Stomach smooth muscle (tissue), 2 donors: ENCODE data around the gene MMP12.
"Not testable (repeated sequence)": the region's sequence is repeated elsewhere in the genome, so short reads cannot be mapped to it uniquely, and the experiment has no call there.

Experiments used
- H3K27ac ChIP-seq: one replicate; pipeline ENCODE4 v1.7.0; 2013; ENCODE audit warnings: mild to moderate bottlenecking, low read length, inconsistent platforms
- H3K27me3 ChIP-seq, 2 donors: one replicate each; pipeline ENCODE4 v1.7.0; 2013; ENCODE audit warnings: low read length in 2 of 2; ENCODE audit not compliant: insufficient read depth in 2 of 2, control insufficient read depth in 1 of 2
- H3K36me3 ChIP-seq, 2 donors: one replicate each; pipeline ENCODE4 v1.7.0; 2013; ENCODE audit warnings: low read length in 2 of 2; ENCODE audit not compliant: control insufficient read depth in 2 of 2, insufficient read depth in 2 of 2
- H3K4me1 ChIP-seq: one replicate; pipeline ENCODE4 v1.7.0; 2013; ENCODE audit warnings: low read length; ENCODE audit not compliant: control insufficient read depth, insufficient read depth
- H3K4me3 ChIP-seq, 2 donors: one replicate each; pipeline ENCODE4 v1.7.0; 2013; ENCODE audit warnings: low read length in 2 of 2
- H3K9ac ChIP-seq, 2 donors: one replicate each; pipeline ENCODE4 v1.7.0; 2013; ENCODE audit warnings: low read length in 2 of 2, mild to moderate bottlenecking in 1 of 2
- H3K9me3 ChIP-seq, 2 donors: one replicate each; pipeline ENCODE4 v1.7.0; 2013; ENCODE audit warnings: low read length in 2 of 2; ENCODE audit not compliant: control insufficient read depth in 2 of 2
- donor health status: healthy.
- donor health status: Pancreatic carcinoma.

The MMP12 gene

DNA sequence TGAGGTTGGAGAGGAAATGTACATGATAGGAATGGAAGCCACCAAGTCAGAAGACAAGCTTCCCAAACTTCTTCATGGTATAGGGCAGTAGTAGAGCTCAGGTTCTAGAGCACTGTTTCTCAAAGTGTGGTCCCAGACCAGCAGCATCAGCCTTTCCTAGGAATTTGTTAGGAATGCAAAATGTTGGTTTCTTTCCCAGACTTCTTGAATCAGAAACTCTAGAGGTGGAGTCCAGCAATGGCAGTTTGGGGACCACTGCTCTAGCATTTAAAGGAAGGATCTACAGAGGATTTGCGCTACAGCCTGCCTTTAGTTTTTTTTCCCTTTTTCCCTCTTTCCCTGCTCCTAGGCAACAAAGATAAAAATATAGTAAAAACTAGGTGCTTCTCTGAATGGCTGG is 17.0 kb upstream of the MMP12 start:
- no peak overlapping the region for H3K4me3 ChIP-seq
- H3K9ac ChIP-seq: no peak overlapping the region
- no peaks in the 10 kb centered on the region for H3K36me3 ChIP-seq
- no peaks in the 10 kb centered on the region for H3K9me3 ChIP-seq
- H3K27me3 ChIP-seq: peaks cover 0 to 2% of the 10 kb centered on the region in 2 donors
- no peak overlapping the region for H3K27ac ChIP-seq
- H3K4me1 ChIP-seq: no peaks in the 10 kb centered on the region

DNA sequence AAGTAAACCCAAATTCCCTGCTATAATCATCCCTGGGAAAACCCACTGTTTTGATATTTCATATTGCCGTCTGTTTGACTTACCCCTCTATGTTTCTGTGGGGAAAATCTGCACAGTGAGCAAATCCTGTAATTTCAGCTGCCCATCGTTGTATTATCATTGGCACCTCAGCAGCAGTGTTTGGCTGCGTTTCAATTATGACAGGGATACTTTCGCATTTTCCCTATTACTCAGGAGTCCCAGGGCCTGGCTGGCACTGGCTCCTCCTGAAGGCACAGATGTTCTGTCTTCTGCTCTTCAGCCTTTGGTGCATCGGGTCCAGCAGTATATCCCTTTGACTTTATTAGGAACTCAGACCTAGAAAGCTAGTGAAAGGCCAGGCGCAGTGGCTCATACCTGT is 12.2 kb upstream of the MMP12 start:
- no peaks in the 10 kb centered on the region for H3K36me3 ChIP-seq
- H3K27ac ChIP-seq: no peak overlapping the region
- H3K4me1 ChIP-seq: no peaks in the 10 kb centered on the region
- no peaks in the 10 kb centered on the region for H3K9me3 ChIP-seq
- peaks cover 0 to 2% of the 10 kb centered on the region in 2 donors for H3K27me3 ChIP-seq
- H3K4me3 ChIP-seq: no peak overlapping the region
- H3K9ac ChIP-seq: no peak overlapping the region

DNA sequence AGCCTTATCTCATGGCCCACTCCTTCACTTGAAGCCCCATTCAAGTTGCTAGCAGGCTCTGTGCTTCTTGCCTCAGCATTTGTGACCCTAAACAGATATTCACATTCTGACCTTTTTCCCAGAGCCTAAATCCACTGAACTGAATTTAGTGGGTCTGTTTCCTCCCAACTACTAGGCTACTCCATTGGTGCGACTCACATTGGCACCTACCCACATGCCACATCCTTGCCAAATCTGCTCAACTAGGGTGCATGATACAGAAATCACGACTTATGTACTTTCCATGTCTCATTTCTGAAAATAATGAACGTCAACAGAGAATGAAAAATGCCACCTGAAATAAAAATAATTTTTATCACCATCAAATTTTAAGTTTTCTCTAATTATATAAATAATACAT is 8.4 kb upstream of the MMP12 start:
- Histone ChIP-seq H3K9ac (no peak overlapping the region), H3K27me3 (no peaks in the 10 kb centered on the region), H3K9me3 (no peaks in the 10 kb centered on the region), H3K4me3 (no peak overlapping the region), H3K36me3 (no peaks in the 10 kb centered on the region), H3K4me1 (no peaks in the 10 kb centered on the region), H3K27ac (no peak overlapping the region)

DNA sequence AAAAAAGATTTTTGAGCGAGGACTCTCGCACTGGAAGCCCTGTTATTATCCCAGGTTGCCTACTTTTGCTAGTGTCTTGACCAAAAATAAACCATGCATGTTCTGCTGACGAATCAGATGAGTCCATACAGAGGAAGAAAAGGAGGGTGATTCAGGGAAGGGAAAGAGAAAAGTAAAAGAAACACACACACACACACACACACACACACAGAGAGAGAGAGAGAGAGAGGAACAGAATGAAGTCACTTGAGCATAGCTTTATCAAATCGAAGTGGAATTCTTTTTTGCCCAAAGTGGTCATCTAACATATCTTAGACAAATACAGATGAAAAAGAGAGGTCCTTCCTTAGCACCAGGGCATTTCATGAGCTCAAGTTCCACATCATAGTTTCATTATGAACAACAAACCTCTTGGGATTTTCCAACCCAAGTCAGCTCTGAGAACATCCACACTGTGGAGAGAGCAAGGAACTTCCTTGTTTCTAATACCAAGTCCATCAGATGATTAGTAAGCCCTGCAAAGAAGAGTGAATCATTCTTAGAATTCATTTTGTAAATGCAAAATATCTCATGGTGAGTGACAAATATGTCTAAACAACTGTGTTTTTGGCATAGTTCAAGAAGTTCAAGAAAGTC is 7.7 kb upstream of the MMP12 start:
- H3K27me3 ChIP-seq: no peaks in the 10 kb centered on the region
- H3K4me1 ChIP-seq: no peaks in the 10 kb centered on the region
- H3K27ac ChIP-seq: no peak overlapping the region

DNA sequence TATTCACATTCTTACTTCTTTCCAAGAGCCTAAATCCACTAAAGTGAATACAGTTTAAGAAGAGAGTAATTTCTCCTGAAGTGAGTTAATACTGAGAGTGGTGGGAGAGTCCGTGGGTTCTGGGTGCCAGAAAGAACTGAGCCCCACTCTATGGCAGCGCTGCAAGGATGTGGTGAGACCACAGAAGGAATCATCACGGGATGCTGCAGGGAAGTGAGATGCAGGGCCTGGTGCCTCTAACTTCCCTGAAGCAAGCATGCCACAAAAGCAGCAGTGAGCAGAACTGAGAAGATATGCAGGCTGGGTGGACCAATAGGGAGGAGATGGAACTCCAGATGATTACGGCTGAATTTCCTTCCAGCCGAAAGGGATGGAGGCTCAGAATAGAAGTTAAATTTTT is 5.0 kb upstream of the MMP12 start:
- Histone ChIP-seq H3K9ac (no peak overlapping the region), H3K4me3 (no peak overlapping the region), H3K27me3 (no peaks in the 10 kb centered on the region), H3K36me3 (no peaks in the 10 kb centered on the region), H3K9me3 (no peaks in the 10 kb centered on the region), H3K27ac (no peak overlapping the region), H3K4me1 (no peaks in the 10 kb centered on the region)

More for the DNA sequence above, 7.7 kb upstream of the MMP12 start:
- H3K4me3 ChIP-seq: no peak overlapping the region
- no peak overlapping the region for H3K9ac ChIP-seq
- no peaks in the 10 kb centered on the region for H3K36me3 ChIP-seq
- H3K9me3 ChIP-seq: no peaks in the 10 kb centered on the region

DNA sequence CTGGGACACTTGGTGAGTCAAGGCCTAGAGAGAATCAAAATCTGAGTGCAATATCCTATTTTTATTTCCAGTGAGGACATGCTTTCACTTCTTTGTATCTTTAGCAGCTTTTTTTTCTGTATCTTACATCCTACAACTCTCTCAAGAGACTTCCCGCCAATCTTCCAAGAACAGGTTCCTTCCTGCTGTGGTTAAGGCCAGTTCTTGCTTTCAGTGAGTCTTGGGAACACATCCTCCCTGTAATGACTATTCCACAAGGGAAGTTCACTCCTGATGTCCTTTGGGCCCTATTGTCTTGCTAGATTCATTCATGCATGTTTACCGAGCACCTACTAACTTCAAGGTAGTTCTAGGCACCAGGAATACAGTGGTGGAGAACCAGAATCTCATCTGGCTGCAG is 3.8 kb upstream of the MMP12 start:
- Histone ChIP-seq H3K27ac (no peak overlapping the region), H3K9me3 (no peaks in the 10 kb centered on the region), H3K9ac (no peak overlapping the region), H3K27me3 (no peaks in the 10 kb centered on the region), H3K4me1 (no peaks in the 10 kb centered on the region), H3K4me3 (no peak overlapping the region), H3K36me3 (no peaks in the 10 kb centered on the region)

DNA sequence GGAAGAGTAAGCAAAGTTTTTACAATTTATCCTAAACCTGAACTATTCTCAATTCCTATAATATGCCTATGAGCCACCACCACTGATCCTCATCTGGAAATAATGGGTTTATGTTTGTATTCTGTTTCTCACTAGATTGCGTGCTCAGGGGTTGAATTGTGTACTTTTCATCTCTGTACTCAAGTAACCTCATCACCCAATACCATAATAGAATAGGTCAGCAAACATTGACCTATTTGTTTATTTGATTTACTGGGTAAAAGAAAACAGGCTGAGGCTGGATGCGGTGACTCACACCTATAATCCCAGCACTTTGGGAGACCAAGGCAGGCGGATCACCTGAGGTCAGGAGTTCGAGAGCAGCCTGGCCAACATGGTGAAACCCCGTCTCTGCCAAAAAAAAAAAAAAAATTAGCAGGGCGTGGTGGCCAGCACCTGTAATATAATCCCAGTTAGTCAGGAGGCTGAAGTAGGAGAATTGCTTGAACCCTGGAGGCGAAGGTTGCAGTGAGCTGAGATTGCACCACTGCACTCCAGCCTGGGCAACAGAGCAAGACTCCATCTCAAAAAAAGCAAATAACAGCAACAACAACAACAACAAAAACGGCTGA is 5.3 kb downstream of the MMP12 start:
- H3K9me3 ChIP-seq, H3K9ac ChIP-seq, H3K36me3 ChIP-seq, H3K4me3 ChIP-seq, H3K4me1 ChIP-seq, H3K27me3 ChIP-seq, H3K27ac ChIP-seq: not testable (repeated sequence)

DNA sequence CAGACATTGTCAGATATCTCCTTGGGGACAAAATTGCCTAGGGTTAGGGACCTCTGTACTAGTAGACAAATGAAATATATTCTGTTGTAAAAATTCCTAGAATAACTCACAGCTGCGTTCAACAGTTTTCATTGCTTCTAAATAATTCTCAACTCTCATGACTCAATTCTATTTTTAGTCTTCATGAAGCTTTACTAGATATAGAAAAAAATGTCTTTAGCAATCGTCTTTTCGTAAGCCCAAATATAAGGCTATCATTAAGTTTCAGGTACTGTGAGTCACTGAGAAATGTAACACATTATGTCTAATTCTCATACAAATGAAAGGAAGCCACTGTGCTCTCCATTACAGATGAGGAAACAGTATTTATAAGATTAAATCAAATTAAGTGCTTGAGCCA is 6.4 kb downstream of the MMP12 start:
- Histone ChIP-seq H3K27ac (no peak overlapping the region), H3K4me3 (no peak overlapping the region), H3K9ac (no peak overlapping the region), H3K9me3 (no peaks in the 10 kb centered on the region), H3K4me1 (no peaks in the 10 kb centered on the region), H3K36me3 (no peaks in the 10 kb centered on the region), H3K27me3 (no peaks in the 10 kb centered on the region)

DNA sequence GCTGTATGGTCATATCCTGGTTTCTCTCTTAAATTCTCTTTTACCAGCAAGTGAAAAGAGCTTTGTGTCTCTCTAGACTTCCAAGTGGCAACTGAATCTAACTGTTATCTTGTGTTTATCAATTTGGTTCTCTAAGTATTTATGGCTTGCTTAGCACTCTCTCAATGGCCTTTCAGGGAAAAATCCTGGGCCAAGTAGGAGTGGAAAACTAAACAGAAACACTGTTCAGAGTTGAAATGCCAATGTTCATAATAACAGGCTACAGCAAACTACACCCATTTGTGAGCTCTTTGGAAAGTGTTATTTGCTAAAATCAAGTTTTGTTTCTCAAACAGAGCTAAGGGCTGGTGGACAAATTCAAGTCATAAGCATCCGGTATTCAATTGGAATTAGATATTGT is 10.1 kb downstream of the MMP12 start:
- H3K27me3 ChIP-seq: no peaks in the 10 kb centered on the region
- H3K27ac ChIP-seq: peak overlapping the region; percentile 56
- H3K9ac ChIP-seq: no peak overlapping the region

DNA sequence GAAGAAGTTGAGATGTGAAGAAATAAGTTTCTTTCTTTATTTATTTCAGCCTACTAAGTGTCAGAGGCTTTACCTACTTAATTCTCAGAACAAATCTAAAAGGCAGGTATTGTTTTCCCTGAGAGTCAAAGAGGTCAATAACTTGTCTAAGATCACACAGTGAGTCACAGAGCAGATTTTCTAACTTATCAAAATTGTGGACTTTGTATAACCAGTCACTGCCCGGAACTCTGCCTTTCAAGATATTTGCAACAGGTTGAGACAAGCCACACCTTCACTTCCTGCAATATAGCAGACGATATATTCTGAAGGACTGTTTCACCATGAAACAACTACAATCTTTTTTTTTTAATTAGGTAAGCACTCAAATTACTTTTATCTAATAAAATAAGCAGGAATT is 20.8 kb downstream of the MMP12 start:
- Histone ChIP-seq H3K4me1 (no peaks in the 10 kb centered on the region), H3K9ac (no peak overlapping the region), H3K27me3 (no peaks in the 10 kb centered on the region), H3K36me3 (no peaks in the 10 kb centered on the region), H3K9me3 (no peaks in the 10 kb centered on the region), H3K27ac (no peak overlapping the region), H3K4me3 (no peak overlapping the region)

More for the DNA sequence above, 10.1 kb downstream of the MMP12 start:
- Histone ChIP-seq H3K4me1 (no peaks in the 10 kb centered on the region), H3K36me3 (no peaks in the 10 kb centered on the region), H3K4me3 (no peak overlapping the region), H3K9me3 (no peaks in the 10 kb centered on the region)

DNA sequence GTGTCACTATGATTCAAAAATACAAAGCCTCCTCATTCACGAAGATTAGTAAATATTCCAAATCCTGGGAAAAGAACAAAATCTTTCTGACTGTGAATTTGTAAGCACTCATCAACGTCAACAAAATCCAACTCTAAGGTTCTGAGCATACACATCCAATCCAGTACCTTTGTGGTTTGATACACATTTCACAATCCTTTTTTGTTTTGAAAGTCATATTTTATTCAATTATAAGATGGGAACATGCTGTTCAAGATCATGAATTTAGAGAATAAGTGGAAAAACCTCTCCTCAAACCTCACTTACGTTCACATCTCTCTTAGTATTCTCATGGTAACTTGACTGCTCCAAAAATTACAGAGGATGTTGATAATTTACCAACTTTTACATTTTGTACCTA is 21.7 kb downstream of the MMP12 start:
- no peaks in the 10 kb centered on the region for H3K4me1 ChIP-seq
- H3K4me3 ChIP-seq: no peak overlapping the region
- H3K9ac ChIP-seq: no peak overlapping the region
- no peaks in the 10 kb centered on the region for H3K27me3 ChIP-seq
- no peaks in the 10 kb centered on the region for H3K9me3 ChIP-seq
- no peaks in the 10 kb centered on the region for H3K36me3 ChIP-seq
- no peak overlapping the region for H3K27ac ChIP-seq
